A549 (cell line): Measurements from ENCODE around the gene ASZ1. TPM values are rescaled to one million over a fixed set of nuclear protein-coding genes. Genes with fewer than 3 reads are reported as not detected.

ENCODE experiments used
- ATAC-seq, 2 experiments: fragments of 200-7000 bp in 1 of 2; fragments of >200 bp in 1 of 2; cut with Nextera tagmentation in 1 of 2; cut with Tn5 transposase in 1 of 2; 3 replicates each; pipeline versions ENCODE4 v1.8.0 to v1.9.1; 2018 to 2020; ENCODE audit warnings: mild to moderate bottlenecking in 1 of 2, moderate library complexity in 1 of 2
- CTCF ChIA-PET: fragments of 300-600 bp; sonication (Branson Sonifier 250); formaldehyde crosslinking; extraction: SDS; loops from one replicate; lab custom pipeline; 2021; ENCODE audit warnings: antibody characterized with exemption, inconsistent platforms; lab: Yijun Ruan, JAX
- POLR2A ChIA-PET: fragments of 350-600 bp; formaldehyde crosslinking; extraction: SDS; loops from one replicate; lab custom pipeline; 2021; ENCODE audit warnings: antibody characterized with exemption, inconsistent platforms; lab: Yijun Ruan, JAX
- DNase-seq, 2 experiments: peaks; one replicate each; pipeline versions ENCODE4 v3.0.0 to v3.0.0-alpha.2; 2011 to 2016; ENCODE audit warnings: low read depth in 1 of 2, low spot score in 1 of 2
- FAIRE-seq: peaks from 2 replicates; lab custom pipeline; 2011; peaks lifted over from hg19 to GRCh38; lab: Jason Lieb, UNC
- H3K27ac ChIP-seq, 2 experiments: fragments of >200 bp; sonication (Bioruptor Twin); formaldehyde crosslinking; 3 replicates each; pipeline ENCODE4 v1.5.1; 2016 to 2017
- H3K4me1 ChIP-seq: fragments of >200 bp; sonication (Bioruptor Twin); formaldehyde crosslinking; 3 replicates; pipeline ENCODE4 v1.6.1; 2016
- H3K4me2 ChIP-seq: fragments of >200 bp; sonication (Bioruptor Twin); formaldehyde crosslinking; 3 replicates; pipeline ENCODE4 v1.6.1; 2016
- H3K4me3 ChIP-seq: fragments of >200 bp; sonication (Bioruptor Twin); formaldehyde crosslinking; 3 replicates; pipeline ENCODE4 v1.5.1; 2016
- H3K9me3 ChIP-seq: fragments of >200 bp; sonication (Bioruptor Twin); formaldehyde crosslinking; 3 replicates; pipeline ENCODE4 v1.6.1; 2016
- ATOH8 ChIP-seq: fragments of 250-450 bp; sonication (Bioruptor Pico); IDR thresholded peaks from 2 replicates; pipeline ENCODE4 v1.5.0; 2020; ENCODE audit warnings: low read depth, mild to moderate bottlenecking, moderate library complexity
- BCL3 ChIP-seq: fragments of >200 bp; sonication (Bioruptor Twin); formaldehyde crosslinking; IDR thresholded peaks from 3 replicates; pipeline ENCODE4 v1.6.1; 2016
- CBX2 ChIP-seq: fragments of 200-600 bp; sonication (generic); IDR thresholded peaks from 2 replicates; pipeline ENCODE4 v1.6.1; 2016; ENCODE audit warnings: low read depth, mild to moderate bottlenecking, borderline replicate concordance
- CBX8 ChIP-seq: fragments of 200-600 bp; sonication (generic); IDR thresholded peaks from 2 replicates; pipeline ENCODE4 v1.6.1; 2016
- CEBPB ChIP-seq, 2 experiments: fragments of >200 bp in 1 of 2; sonication (Bioruptor Twin) in 1 of 2; formaldehyde crosslinking in 1 of 2; IDR thresholded peaks; 2 replicates each; pipeline ENCODE4 v1.6.1; 2012 to 2016
- CHD4 ChIP-seq: fragments of 200-600 bp; sonication (generic); IDR thresholded peaks from 2 replicates; pipeline ENCODE4 v1.6.1; 2016; ENCODE audit warnings: antibody characterized with exemption, mild to moderate bottlenecking, borderline replicate concordance
- FOSB ChIP-seq: fragments of 250-450 bp; sonication (Bioruptor Pico); IDR thresholded peaks from 2 replicates; pipeline ENCODE4 v1.5.0; 2020; ENCODE audit warnings: mild to moderate bottlenecking, moderate library complexity
- FOSL2 ChIP-seq, 2 experiments: fragments of 450-650 bp in 1 of 2; fragments of >200 bp in 1 of 2; sonication (Bioruptor Twin) in 1 of 2; formaldehyde crosslinking; IDR thresholded peaks; 2 replicates each; pipeline versions ENCODE4 v1.5.0 to v1.6.1; 2016 to 2020; ENCODE audit warnings: mild to moderate bottlenecking in 1 of 2, moderate library complexity in 1 of 2
- FOXS1 ChIP-seq: fragments of 250-450 bp; sonication (Bioruptor Pico); IDR thresholded peaks from 2 replicates; pipeline ENCODE4 v1.5.0; 2020; ENCODE audit warnings: mild to moderate bottlenecking, moderate library complexity
- HDAC2 ChIP-seq: fragments of 200-600 bp; sonication (generic); IDR thresholded peaks from 2 replicates; pipeline ENCODE4 v1.6.1; 2016
- HOXA7 ChIP-seq: fragments of 250-450 bp; sonication (Bioruptor Pico); IDR thresholded peaks from 2 replicates; pipeline ENCODE4 v1.5.0; 2020; ENCODE audit warnings: mild to moderate bottlenecking, moderate library complexity
- HOXB13 ChIP-seq: fragments of 250-450 bp; sonication (Bioruptor Pico); IDR thresholded peaks from 2 replicates; pipeline ENCODE4 v1.5.0; 2020; ENCODE audit warnings: low read depth, mild to moderate bottlenecking, moderate library complexity
- HOXB5 ChIP-seq: fragments of 250-450 bp; sonication (Bioruptor Pico); IDR thresholded peaks from 2 replicates; pipeline ENCODE4 v1.5.0; 2020; ENCODE audit warnings: mild to moderate bottlenecking, moderate library complexity
- JUN ChIP-seq, 2 experiments: fragments of >200 bp; sonication (Bioruptor Twin); formaldehyde crosslinking; IDR thresholded peaks; 2 replicates in 1 of 2; 3 replicates in 1 of 2; pipeline ENCODE4 v1.6.1; 2016 to 2017
- MAZ ChIP-seq: fragments of 150-350 bp; IDR thresholded peaks from 2 replicates; pipeline ENCODE4 v1.6.1; 2014; ENCODE audit warnings: antibody characterized with exemption, low read depth, low read length, borderline replicate concordance
- MYC ChIP-seq: IDR thresholded peaks from 2 replicates; pipeline ENCODE4 v1.6.1; 2012; ENCODE audit warnings: mild to moderate bottlenecking, inconsistent platforms, low read length, improper control_type of control experiment, borderline replicate concordance
- NR3C1 ChIP-seq: fragments of >200 bp; sonication (Bioruptor Twin); formaldehyde crosslinking; IDR thresholded peaks from 3 replicates; pipeline ENCODE4 v1.6.1; 2017
- POLR2A ChIP-seq: IDR thresholded peaks from 2 replicates; pipeline ENCODE4 v1.6.1; 2012; ENCODE audit warnings: mild to moderate bottlenecking, low read length
- POLR2AphosphoS2 ChIP-seq: conservative IDR thresholded peaks from 2 replicates; pipeline ENCODE4 v1.6.1; 2012; ENCODE audit warnings: low read length, improper control_type of control experiment, inconsistent platforms
- RAD21 ChIP-seq, 2 experiments: fragments of >200 bp in 1 of 2; sonication (Bioruptor Twin) in 1 of 2; formaldehyde crosslinking in 1 of 2; IDR thresholded peaks in 1 of 2; conservative IDR thresholded peaks in 1 of 2; 2 replicates in 1 of 2; 3 replicates in 1 of 2; pipeline ENCODE4 v1.6.1; 2012 to 2018; ENCODE audit warnings: inconsistent platforms in 1 of 2
- TFCP2L1 ChIP-seq: fragments of 250-450 bp; sonication (Bioruptor Pico); IDR thresholded peaks from 2 replicates; pipeline ENCODE4 v1.5.0; 2021; ENCODE audit warnings: mild to moderate bottlenecking
- ZC3H11A ChIP-seq: fragments of 450-650 bp; IDR thresholded peaks from 2 replicates; pipeline ENCODE4 v1.6.1; 2014; ENCODE audit warnings: antibody characterized with exemption, mild to moderate bottlenecking
- ZFP36 ChIP-seq: fragments of 450-650 bp; IDR thresholded peaks from 2 replicates; pipeline ENCODE4 v1.6.1; 2014; ENCODE audit warnings: borderline replicate concordance; ENCODE audit not compliant: partially characterized antibody
- WGBS: methylation state at CpG from one replicate; pipeline ENCODE4 v1.1.6; 2017; ENCODE audit errors: missing lambda C conversion rate; 5-methylcytosine and 5-hydroxymethylcytosine counted together
- polyA plus RNA-seq, 4 experiments: library from polyadenylated mRNA; depleted of rRNA in 3 of 4; stranded (reverse); fragments of >200 nt; fragmentation: RNase III in 1 of 4; extraction: RNeasy Plus Mini Kit Qiagen cat#74134 plus additional on column Dnase treatment in 1 of 4; gene quantifications; 2 replicates in 3 of 4; 3 replicates in 1 of 4; pipeline ENCODE4 v1.2.3, GENCODE V29; 2011 to 2017
- TF ChIP-seq, protein P1 (sequence below): fragments of >200 bp; sonication (Bioruptor Twin); formaldehyde crosslinking; IDR thresholded peaks from 3 replicates; pipeline ENCODE4 v1.5.1; 2016
- TF ChIP-seq, protein P2 (sequence below): IDR thresholded peaks from 2 replicates; pipeline ENCODE4 v1.6.1; 2012
- TF ChIP-seq, protein P3 (sequence below): fragments of 150-350 bp; IDR thresholded peaks from 2 replicates; pipeline ENCODE4 v1.6.1; 2014; ENCODE audit warnings: low read depth, mild to moderate bottlenecking, low read length
- TF ChIP-seq, protein P4 (sequence below): fragments of 250-450 bp; sonication (Bioruptor Pico); IDR thresholded peaks from 2 replicates; pipeline ENCODE4 v1.5.0; 2021; ENCODE audit warnings: mild to moderate bottlenecking, moderate library complexity, borderline replicate concordance

The ASZ1 gene
- polyA plus RNA-seq, 2 of the 4 experiments (the other 2 are of a cell fraction): not detected

- ATAC-seq (peak in 1 of 2 experiments; percentile 45; a peak in 1 of 6 replicates), FAIRE-seq (no peak), DNase-seq (peak in 1 of 2 experiments; percentile 14)
- POLR2A ChIA-PET: no interaction called here
- no peak for TF ChIP-seq HOXB13
- no peak for TF ChIP-seq POLR2A
- TF ChIP-seq, protein P1, sequence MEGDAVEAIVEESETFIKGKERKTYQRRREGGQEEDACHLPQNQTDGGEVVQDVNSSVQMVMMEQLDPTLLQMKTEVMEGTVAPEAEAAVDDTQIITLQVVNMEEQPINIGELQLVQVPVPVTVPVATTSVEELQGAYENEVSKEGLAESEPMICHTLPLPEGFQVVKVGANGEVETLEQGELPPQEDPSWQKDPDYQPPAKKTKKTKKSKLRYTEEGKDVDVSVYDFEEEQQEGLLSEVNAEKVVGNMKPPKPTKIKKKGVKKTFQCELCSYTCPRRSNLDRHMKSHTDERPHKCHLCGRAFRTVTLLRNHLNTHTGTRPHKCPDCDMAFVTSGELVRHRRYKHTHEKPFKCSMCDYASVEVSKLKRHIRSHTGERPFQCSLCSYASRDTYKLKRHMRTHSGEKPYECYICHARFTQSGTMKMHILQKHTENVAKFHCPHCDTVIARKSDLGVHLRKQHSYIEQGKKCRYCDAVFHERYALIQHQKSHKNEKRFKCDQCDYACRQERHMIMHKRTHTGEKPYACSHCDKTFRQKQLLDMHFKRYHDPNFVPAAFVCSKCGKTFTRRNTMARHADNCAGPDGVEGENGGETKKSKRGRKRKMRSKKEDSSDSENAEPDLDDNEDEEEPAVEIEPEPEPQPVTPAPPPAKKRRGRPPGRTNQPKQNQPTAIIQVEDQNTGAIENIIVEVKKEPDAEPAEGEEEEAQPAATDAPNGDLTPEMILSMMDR: no peak; the same call in 2 of the 3 replicates
- TF ChIP-seq HDAC2: no peak
- no peak for TF ChIP-seq HOXB5
- TF ChIP-seq BCL3: no peak
- no peak for TF ChIP-seq HOXA7 (CRISPR knock-in tag)
- TF ChIP-seq NR3C1: no peak
- TF ChIP-seq MYC: no peak
- no peak for TF ChIP-seq FOXS1 (CRISPR knock-in tag)
- TF ChIP-seq, protein P2, sequence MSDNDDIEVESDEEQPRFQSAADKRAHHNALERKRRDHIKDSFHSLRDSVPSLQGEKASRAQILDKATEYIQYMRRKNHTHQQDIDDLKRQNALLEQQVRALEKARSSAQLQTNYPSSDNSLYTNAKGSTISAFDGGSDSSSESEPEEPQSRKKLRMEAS: no peak
- TF ChIP-seq MAZ: no peak
- TF ChIP-seq CBX8: no peak
- TF ChIP-seq CHD4: no peak
- TF ChIP-seq POLR2AphosphoS2: no peak
- TF ChIP-seq JUN (IDR thresholded peaks at IDR 0.05): no peak
- no peak for TF ChIP-seq CEBPB (IDR thresholded peaks at IDR 0.05)
- TF ChIP-seq FOSL2 (IDR thresholded peaks at IDR 0.05): no peak
- TF ChIP-seq FOSL2 (CRISPR knock-in tag; IDR thresholded peaks at IDR 0.05): no peak
- no peak for TF ChIP-seq ZFP36
- no peak for TF ChIP-seq TFCP2L1 (CRISPR knock-in tag)
- no peak overlapping the region for H3K27ac ChIP-seq
- no peaks in the 10 kb centered on the region for H3K9me3 ChIP-seq
- H3K4me3 ChIP-seq: no peak overlapping the region
- CTCF ChIA-PET: no interaction called here
- no peak overlapping the region for H3K4me2 ChIP-seq
- H3K4me1 ChIP-seq: peaks cover 16% of the 10 kb centered on the region
These were observed 45.9 kb downstream of the ASZ1 start for GRCh38 chr7:117381362-117381761.

DNA sequence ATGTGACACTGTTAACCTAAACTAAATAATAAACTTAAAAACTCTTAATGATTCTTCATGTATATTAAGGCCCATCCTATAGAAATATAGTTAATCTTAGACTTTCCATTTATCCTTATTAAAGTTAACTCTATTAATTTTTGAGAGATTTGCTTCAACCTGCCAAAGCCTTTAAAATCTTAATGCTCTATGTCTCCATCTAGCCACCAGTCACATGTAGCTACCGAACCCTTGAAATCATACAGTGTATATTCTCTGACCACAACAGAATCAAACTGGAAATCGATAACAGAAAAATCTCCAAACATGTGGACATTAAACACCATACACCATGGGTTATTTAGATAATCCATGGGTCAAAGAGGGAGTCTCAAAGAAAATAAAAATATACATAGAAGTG, 51.9 kb downstream of the ASZ1 start:
- DNase-seq (no peak), FAIRE-seq (no peak), ATAC-seq (no peak)
- no peak overlapping the region for H3K27ac ChIP-seq
- 23% methylated on average over 2 of the region's 2 CpGs for WGBS
- no peak overlapping the region for H3K4me3 ChIP-seq
- ChIA-PET POLR2A (no interaction called here), CTCF (interaction anchor here (1.1 to 2.3 kb wide), 4 partner anchors 10 to 164 kb away, joined by 3 to 5 read pairs (median 3); no protein-coding TSS in a partner anchor)
- no peak overlapping the region for H3K4me2 ChIP-seq
- TF ChIP-seq RAD21 (conservative IDR thresholded peaks at IDR 0.05 in 1 of 2, IDR thresholded peaks at IDR 0.05 in 1 of 2): 0 out of 5 replicates have a peak, but pooled peaks of 1 of the 2 experiments have one; percentile 16
- no peak for TF ChIP-seq ZC3H11A
- no peaks in the 10 kb centered on the region for H3K9me3 ChIP-seq
- H3K4me1 ChIP-seq: peaks cover 8% of the 10 kb centered on the region; the same call in 1 of the 3 replicates

DNA sequence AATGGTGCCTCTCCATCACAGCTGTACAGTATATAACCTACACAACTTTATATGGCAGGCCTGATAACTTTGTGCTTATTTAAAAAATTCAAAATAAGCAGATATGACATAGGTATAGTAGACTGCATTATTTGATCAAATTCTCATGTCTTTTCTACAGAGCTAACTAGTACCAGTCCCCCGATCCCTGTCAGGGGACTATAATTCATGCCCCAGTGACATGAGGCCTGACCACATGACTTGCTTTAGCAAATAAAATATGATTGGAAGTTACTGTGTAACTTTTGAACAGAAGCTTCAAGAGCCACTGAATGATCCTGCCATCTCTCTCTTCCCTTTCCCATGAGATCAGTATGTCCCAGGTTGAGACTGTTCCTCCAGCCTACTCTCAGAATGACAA, 55.2 kb downstream of the ASZ1 start:
- ATAC-seq (no peak), FAIRE-seq (no peak), DNase-seq (no peak)
- Histone ChIP-seq H3K4me1 (peaks cover 8% of the 10 kb centered on the region; the same call in 1 of the 3 replicates), H3K4me2 (no peak overlapping the region), H3K4me3 (no peak overlapping the region), H3K9me3 (no peaks in the 10 kb centered on the region), H3K27ac (no peak overlapping the region)
- ChIA-PET CTCF (no interaction called here), POLR2A (no interaction called here)
- 88% methylated on average over 1 of the region's 1 CpG for WGBS
- TF ChIP-seq, protein P2: no peak
- TF ChIP-seq FOSB (CRISPR knock-in tag) (no peak), ATOH8 (CRISPR knock-in tag) (no peak), HOXB13 (no peak), FOXS1 (CRISPR knock-in tag) (no peak), CBX2 (no peak)
- TF ChIP-seq, protein P3, sequence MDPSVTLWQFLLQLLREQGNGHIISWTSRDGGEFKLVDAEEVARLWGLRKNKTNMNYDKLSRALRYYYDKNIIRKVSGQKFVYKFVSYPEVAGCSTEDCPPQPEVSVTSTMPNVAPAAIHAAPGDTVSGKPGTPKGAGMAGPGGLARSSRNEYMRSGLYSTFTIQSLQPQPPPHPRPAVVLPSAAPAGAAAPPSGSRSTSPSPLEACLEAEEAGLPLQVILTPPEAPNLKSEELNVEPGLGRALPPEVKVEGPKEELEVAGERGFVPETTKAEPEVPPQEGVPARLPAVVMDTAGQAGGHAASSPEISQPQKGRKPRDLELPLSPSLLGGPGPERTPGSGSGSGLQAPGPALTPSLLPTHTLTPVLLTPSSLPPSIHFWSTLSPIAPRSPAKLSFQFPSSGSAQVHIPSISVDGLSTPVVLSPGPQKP: no peak
- TF ChIP-seq, protein P4, sequence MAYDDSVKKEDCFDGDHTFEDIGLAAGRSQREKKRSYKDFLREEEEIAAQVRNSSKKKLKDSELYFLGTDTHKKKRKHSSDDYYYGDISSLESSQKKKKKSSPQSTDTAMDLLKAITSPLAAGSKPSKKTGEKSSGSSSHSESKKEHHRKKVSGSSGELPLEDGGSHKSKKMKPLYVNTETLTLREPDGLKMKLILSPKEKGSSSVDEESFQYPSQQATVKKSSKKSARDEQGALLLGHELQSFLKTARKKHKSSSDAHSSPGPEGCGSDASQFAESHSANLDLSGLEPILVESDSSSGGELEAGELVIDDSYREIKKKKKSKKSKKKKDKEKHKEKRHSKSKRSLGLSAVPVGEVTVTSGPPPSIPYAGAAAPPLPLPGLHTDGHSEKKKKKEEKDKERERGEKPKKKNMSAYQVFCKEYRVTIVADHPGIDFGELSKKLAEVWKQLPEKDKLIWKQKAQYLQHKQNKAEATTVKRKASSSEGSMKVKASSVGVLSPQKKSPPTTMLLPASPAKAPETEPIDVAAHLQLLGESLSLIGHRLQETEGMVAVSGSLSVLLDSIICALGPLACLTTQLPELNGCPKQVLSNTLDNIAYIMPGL (CRISPR knock-in tag): no peak
